RPMI8226 (cell line): ENCODE data around the gene CRY1.
A peak's percentile ranks its signal among the peaks of the same experiment; 100 is the strongest.
"Not testable (repeated sequence)": the region's sequence is repeated elsewhere in the genome, so short reads cannot be mapped to it uniquely, and the experiment has no call there.

ENCODE experiments used
- DNase-seq: peaks from one replicate; pipeline ENCODE4 v3.0.0-alpha.2; 2015

Gene CRY1

GRCh38 chr12:106996102-106996501, 97.2 kb downstream of the CRY1 start:
- not testable (repeated sequence) for DNase-seq

GRCh38 chr12:106994579-106995220, 98.6 kb downstream of the CRY1 start:
- DNase-seq, result no peak

- DNase-seq, result no peak
Observed at GRCh38 chr12:106987846-106988245, 105.5 kb downstream of the CRY1 start.

GRCh38 chr12:106986625-106987389, 106.5 kb downstream of the CRY1 start, which contains the start of gene MTERF2:
Gene MTERF2 (minus strand): TSS chr12:106987146. CDS start chr12:106978714, 8,432 bp downstream.
- peak; percentile 90 for DNase-seq

- DNase-seq, result no peak
Observed at GRCh38 chr12:106986135-106986534, 107.2 kb downstream of the CRY1 start.

- DNase-seq, result no peak
Observed at GRCh38 chr12:106985479-106985878, 107.9 kb downstream of the CRY1 start.

GRCh38 chr12:106984588-106985137, 108.7 kb downstream of the CRY1 start:
- DNase-seq, result no peak

- DNase-seq, result no peak
Observed at GRCh38 chr12:106982229-106982628, 111.1 kb downstream of the CRY1 start.

- DNase-seq, result no peak
Observed at GRCh38 chr12:106981788-106982187, 111.6 kb downstream of the CRY1 start.

GRCh38 chr12:106980944-106981343, 112.4 kb downstream of the CRY1 start:
- DNase-seq, result no peak

- no peak for DNase-seq
Observed at GRCh38 chr12:106978035-106978800, 115.1 kb downstream of the CRY1 start.

GRCh38 chr12:106976668-106977067, 116.7 kb downstream of the CRY1 start:
- no peak for DNase-seq

GRCh38 chr12:106975993-106976658, 117.2 kb downstream of the CRY1 start:
- no peak for DNase-seq

- no peak for DNase-seq
Observed at GRCh38 chr12:106975098-106975497, 118.3 kb downstream of the CRY1 start.

- no peak for DNase-seq
Observed at GRCh38 chr12:106974511-106974910, 118.8 kb downstream of the CRY1 start.

GRCh38 chr12:106973545-106973944, 119.8 kb downstream of the CRY1 start:
- DNase-seq, result no peak

GRCh38 chr12:106971065-106971464, 122.3 kb downstream of the CRY1 start:
- DNase-seq, result no peak

GRCh38 chr12:106964526-106964925, 128.8 kb downstream of the CRY1 start:
- DNase-seq, result no peak

GRCh38 chr12:106962286-106962685, 131.1 kb downstream of the CRY1 start:
- no peak for DNase-seq

GRCh38 chr12:106960443-106960842, 132.9 kb downstream of the CRY1 start:
- no peak for DNase-seq

- DNase-seq, result no peak
Observed at GRCh38 chr12:106957583-106957982, 135.8 kb downstream of the CRY1 start.

GRCh38 chr12:106956048-106956578, 137.2 kb downstream of the CRY1 start:
- DNase-seq, result peak; percentile 58
